HEK293T (cell line): ENCODE measurements around the gene COMMD9.

Experiments
- ARNT ChIP-seq: fragments of 450-650 bp; IDR thresholded peaks from 2 replicates; pipeline ENCODE4 v1.6.1; 2017; ENCODE audit warnings: mild to moderate bottlenecking
- BHLHE40 ChIP-seq: fragments of 450-650 bp; IDR thresholded peaks from 2 replicates; pipeline ENCODE4 v1.6.1; 2016; ENCODE audit warnings: mild to moderate bottlenecking, moderate library complexity, borderline replicate concordance
- FOXK2 ChIP-seq: fragments of 450-650 bp; IDR thresholded peaks from 2 replicates; pipeline ENCODE4 v1.6.1; 2016; ENCODE audit warnings: mild to moderate bottlenecking
- SP1 ChIP-seq: fragments of 450-650 bp; IDR thresholded peaks from 2 replicates; pipeline ENCODE4 v1.6.1; 2017
- ZNF384 ChIP-seq: fragments of 450-650 bp; IDR thresholded peaks from 2 replicates; pipeline ENCODE4 v1.6.1; 2016

- TF ChIP-seq ARNT (no peak), BHLHE40 (no peak), SP1 (no peak), FOXK2 (no peak), ZNF384 (no peak)
Measured at GRCh38 chr11:36281850-36282249, 7.4 kb downstream of the COMMD9 start.
